Measurements from ENCODE around the gene TFF2.

The TFF2 gene

DNA sequence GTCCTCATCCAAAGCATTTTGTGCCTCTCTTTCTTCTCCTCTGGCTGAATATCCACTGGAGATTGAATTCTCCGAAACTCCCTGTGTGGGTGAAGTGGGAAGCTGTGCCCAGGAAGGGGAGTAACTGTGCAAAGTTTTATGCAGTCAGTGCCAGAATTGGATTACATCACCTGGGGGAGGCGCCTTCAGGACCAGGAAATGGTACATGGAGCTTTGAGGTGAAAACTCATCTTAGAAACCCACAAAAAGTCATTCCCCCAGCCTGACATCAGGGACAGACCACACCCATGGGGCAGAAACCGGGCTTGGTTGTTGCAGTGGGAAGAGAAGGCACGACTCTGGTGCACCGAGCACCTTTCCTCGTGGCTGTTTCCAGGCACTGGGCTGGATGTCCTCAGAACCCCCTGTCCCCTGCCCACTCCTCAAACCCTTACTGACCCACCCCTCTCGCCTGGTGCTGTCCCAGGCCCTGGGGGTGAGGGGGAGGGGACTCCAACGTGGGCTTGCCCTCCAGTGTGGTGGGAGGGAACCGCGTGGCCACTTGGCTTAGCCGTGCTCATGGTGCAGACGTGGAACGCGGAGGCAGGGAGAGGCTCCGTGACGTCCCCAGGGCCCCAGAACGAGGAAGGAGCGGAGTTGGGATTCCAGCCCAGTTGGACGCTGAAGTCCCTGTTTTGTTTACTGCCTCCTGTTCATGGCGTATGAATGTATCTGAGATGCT lies 51.3 kb downstream of the TFF2 start:
- TF ChIP-seq, protein P1, sequence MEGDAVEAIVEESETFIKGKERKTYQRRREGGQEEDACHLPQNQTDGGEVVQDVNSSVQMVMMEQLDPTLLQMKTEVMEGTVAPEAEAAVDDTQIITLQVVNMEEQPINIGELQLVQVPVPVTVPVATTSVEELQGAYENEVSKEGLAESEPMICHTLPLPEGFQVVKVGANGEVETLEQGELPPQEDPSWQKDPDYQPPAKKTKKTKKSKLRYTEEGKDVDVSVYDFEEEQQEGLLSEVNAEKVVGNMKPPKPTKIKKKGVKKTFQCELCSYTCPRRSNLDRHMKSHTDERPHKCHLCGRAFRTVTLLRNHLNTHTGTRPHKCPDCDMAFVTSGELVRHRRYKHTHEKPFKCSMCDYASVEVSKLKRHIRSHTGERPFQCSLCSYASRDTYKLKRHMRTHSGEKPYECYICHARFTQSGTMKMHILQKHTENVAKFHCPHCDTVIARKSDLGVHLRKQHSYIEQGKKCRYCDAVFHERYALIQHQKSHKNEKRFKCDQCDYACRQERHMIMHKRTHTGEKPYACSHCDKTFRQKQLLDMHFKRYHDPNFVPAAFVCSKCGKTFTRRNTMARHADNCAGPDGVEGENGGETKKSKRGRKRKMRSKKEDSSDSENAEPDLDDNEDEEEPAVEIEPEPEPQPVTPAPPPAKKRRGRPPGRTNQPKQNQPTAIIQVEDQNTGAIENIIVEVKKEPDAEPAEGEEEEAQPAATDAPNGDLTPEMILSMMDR (IDR thresholded peaks at IDR 0.05) = no peak
- Histone ChIP-seq H3K27ac (no peak overlapping the region), H3K36me3 (ENCODE audit: control insufficient read depth, insufficient read depth, low read length) (no peaks in the 10 kb centered on the region)

DNA sequence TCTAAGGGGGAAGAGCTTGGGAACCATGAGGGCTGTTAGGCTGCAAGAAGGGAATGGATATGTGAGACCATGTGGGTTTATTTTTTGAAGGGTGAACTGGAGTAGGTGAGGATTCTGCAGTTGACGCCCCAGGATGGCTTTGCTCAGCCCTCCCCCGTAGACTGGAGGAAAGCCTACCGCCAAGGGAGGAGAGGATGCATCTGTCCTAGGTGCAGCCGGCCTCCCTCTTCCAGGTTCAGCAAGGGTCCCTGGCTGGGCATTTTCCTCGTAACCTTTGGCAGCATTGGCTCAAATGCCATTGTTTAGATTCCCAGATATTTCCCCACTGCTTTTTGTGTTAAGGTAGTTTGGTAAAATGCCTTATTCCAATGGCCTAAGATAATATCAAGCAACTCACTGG lies 52.1 kb downstream of the TFF2 start:
- no peak overlapping the region for H3K27ac ChIP-seq
- no peak overlapping the region for H3K4me3 ChIP-seq (ENCODE audit: low read depth, low read length)
- TF ChIP-seq, protein P1 (IDR thresholded peaks at IDR 0.05) = no peak
- no peaks in the 10 kb centered on the region for H3K79me2 ChIP-seq
- H3K36me3 ChIP-seq (ENCODE audit: control insufficient read depth, insufficient read depth, low read length) = no peaks in the 10 kb centered on the region
- H3K9ac ChIP-seq = no peak overlapping the region
- no peaks in the 10 kb centered on the region for H3K9me3 ChIP-seq (ENCODE audit: control insufficient read depth, low read length)
- no peaks in the 10 kb centered on the region for H3K27me3 ChIP-seq (ENCODE audit: control insufficient read depth, insufficient read depth, low read length)
- no peak overlapping the region for H2AFZ ChIP-seq
- H3K4me1 ChIP-seq = no peaks in the 10 kb centered on the region
- H3K4me2 ChIP-seq (ENCODE audit: low read length) = no peak overlapping the region

More for the DNA sequence above, 51.3 kb downstream of the TFF2 start:
- no peaks in the 10 kb centered on the region for H3K27me3 ChIP-seq (ENCODE audit: control insufficient read depth, insufficient read depth, low read length)
- H3K79me2 ChIP-seq = no peaks in the 10 kb centered on the region
- H3K9me3 ChIP-seq (ENCODE audit: control insufficient read depth, low read length) = no peaks in the 10 kb centered on the region
- H3K9ac ChIP-seq = no peak overlapping the region
- no peaks in the 10 kb centered on the region for H3K4me1 ChIP-seq
- H2AFZ ChIP-seq = no peak overlapping the region
- no peak overlapping the region for H3K4me3 ChIP-seq (ENCODE audit: low read depth, low read length)
- H3K4me2 ChIP-seq (ENCODE audit: low read length) = no peak overlapping the region

DNA sequence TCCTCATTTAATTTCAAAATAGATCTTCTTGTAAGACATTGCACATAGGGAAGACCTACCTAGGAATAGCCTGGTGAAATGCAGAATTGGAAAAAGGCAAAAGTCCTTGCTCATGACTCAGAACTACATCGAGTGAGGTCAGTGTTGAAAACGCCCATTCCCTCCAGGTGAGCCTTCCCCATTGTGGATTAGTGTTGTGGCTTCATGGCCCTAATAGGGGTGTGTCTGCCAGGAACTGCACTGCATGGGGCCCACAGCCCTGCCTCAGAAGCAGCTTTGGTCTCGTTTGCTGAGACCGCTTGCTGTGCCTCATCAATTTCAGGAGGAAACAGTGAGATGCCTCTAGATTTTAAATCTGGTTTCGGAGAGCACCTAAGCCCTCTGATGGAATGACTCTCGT lies 52.6 kb downstream of the TFF2 start:
- Histone ChIP-seq H3K79me2 (no peaks in the 10 kb centered on the region), H3K4me1 (no peaks in the 10 kb centered on the region), H3K9ac (no peak overlapping the region), H3K4me3 (ENCODE audit: low read depth, low read length) (no peak overlapping the region), H3K4me2 (ENCODE audit: low read length) (no peak overlapping the region), H3K27me3 (ENCODE audit: control insufficient read depth, insufficient read depth, low read length) (no peaks in the 10 kb centered on the region), H3K9me3 (ENCODE audit: control insufficient read depth, low read length) (no peaks in the 10 kb centered on the region), H3K36me3 (ENCODE audit: control insufficient read depth, insufficient read depth, low read length) (no peaks in the 10 kb centered on the region), H2AFZ (no peak overlapping the region), H3K27ac (no peak overlapping the region)
- TF ChIP-seq, protein P1 (IDR thresholded peaks at IDR 0.05) = no peak

DNA sequence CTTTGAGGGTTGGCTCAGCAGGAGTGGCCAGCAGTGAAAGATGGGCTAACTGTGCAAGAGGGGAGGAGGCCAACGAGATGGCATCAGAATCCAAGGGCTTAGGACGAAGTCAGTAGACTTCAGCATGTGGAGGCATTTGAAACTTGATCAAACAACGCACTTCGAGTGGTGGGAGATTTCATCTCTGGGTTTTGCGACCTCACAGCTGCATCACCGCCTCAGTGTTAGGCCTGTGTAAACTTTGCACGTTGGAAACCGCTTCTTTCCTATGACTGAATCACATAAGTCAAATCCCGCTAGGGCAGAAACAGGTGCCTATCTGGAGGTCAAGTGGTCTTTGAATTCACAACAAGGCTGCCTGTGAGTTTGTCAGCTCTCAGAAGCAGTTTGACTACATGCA lies 53.4 kb downstream of the TFF2 start:
- TF ChIP-seq, protein P1 (IDR thresholded peaks at IDR 0.05) = no peak
- no peak overlapping the region for H2AFZ ChIP-seq
- no peak overlapping the region for H3K27ac ChIP-seq
- H3K4me3 ChIP-seq (ENCODE audit: low read depth, low read length) = no peak overlapping the region
- no peak overlapping the region for H3K4me2 ChIP-seq (ENCODE audit: low read length)
- no peaks in the 10 kb centered on the region for H3K79me2 ChIP-seq
- H3K4me1 ChIP-seq = no peaks in the 10 kb centered on the region
- no peaks in the 10 kb centered on the region for H3K27me3 ChIP-seq (ENCODE audit: control insufficient read depth, insufficient read depth, low read length)
- H3K9me3 ChIP-seq (ENCODE audit: control insufficient read depth, low read length) = no peaks in the 10 kb centered on the region
- no peak overlapping the region for H3K9ac ChIP-seq
- H3K36me3 ChIP-seq (ENCODE audit: control insufficient read depth, insufficient read depth, low read length) = no peaks in the 10 kb centered on the region

DNA sequence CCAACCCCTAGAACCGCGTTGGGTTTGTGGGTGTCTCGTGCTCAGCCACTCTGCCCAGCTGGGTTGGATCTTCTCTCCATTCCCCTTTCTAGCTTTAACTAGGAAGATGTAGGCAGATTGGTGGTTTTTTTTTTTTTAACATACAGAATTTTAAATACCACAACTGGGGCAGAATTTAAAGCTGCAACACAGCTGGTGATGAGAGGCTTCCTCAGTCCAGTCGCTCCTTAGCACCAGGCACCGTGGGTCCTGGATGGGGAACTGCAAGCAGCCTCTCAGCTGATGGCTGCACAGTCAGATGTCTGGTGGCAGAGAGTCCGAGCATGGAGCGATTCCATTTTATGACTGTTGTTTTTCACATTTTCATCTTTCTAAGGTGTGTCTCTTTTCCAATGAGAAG lies 54.3 kb downstream of the TFF2 start:
- no peak overlapping the region for H2AFZ ChIP-seq
- no peak overlapping the region for H3K9ac ChIP-seq
- H3K79me2 ChIP-seq = no peaks in the 10 kb centered on the region
- no peak overlapping the region for H3K4me3 ChIP-seq (ENCODE audit: low read depth, low read length)
- TF ChIP-seq, protein P1 (IDR thresholded peaks at IDR 0.05) = no peak
- H3K36me3 ChIP-seq (ENCODE audit: control insufficient read depth, insufficient read depth, low read length) = no peaks in the 10 kb centered on the region
- H3K4me1 ChIP-seq = no peaks in the 10 kb centered on the region
- no peaks in the 10 kb centered on the region for H3K9me3 ChIP-seq (ENCODE audit: control insufficient read depth, low read length)
- no peak overlapping the region for H3K27ac ChIP-seq
- no peaks in the 10 kb centered on the region for H3K27me3 ChIP-seq (ENCODE audit: control insufficient read depth, insufficient read depth, low read length)
- no peak overlapping the region for H3K4me2 ChIP-seq (ENCODE audit: low read length)
